ENCODE measurements around the gene CLEC5A.

DNA sequence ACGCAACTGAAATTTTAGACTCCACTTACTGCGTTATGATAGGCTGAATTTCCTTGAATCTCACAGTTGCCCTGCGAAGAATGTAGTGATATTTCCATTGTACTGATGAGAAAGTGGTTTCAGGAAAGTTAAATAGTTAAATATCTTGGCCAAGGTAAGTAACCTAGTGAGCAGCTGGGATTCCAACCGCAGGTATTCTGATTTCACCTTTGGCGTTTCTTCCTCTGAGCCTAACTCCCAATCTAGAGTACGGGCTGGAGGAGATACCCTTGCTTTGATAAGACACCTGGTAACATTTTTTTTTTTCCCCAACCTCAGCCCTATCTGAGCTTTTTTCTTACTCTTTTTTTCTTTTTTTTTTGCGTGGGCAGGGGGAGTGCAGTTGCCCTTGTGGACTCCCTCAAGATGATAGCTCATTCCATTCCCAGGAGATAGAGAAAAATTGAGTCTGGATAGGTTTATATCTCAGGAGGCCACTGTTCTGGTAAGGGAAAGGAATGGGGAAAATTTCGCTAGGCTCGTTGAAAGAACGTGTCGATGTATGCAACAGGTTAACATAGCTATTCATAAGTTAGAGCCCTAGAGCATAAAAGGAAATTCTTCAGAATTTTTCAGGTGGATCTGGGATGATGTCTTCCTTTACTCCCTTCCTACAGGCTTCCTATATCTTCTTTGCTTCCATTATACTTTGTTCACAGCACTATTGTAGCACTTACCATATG lies 29.9 kb upstream of the CLEC5A start:
- TF ChIP-seq POLR2A (IDR thresholded peaks at IDR 0.05; ENCODE audit: low read length) (no peak), GATA1 (IDR thresholded peaks at IDR 0.05; ENCODE audit: low read depth, low read length) (no peak)

Data from erythroblast (primary cell).